ENCODE data around the gene NUB1. TPM values are rescaled to one million over a fixed set of nuclear protein-coding genes. Genes with fewer than 3 reads are reported as not detected.

The NUB1 gene
- total RNA-seq, 2 donors from 2014 or later: 53.6 to 66.9 TPM

DNA sequence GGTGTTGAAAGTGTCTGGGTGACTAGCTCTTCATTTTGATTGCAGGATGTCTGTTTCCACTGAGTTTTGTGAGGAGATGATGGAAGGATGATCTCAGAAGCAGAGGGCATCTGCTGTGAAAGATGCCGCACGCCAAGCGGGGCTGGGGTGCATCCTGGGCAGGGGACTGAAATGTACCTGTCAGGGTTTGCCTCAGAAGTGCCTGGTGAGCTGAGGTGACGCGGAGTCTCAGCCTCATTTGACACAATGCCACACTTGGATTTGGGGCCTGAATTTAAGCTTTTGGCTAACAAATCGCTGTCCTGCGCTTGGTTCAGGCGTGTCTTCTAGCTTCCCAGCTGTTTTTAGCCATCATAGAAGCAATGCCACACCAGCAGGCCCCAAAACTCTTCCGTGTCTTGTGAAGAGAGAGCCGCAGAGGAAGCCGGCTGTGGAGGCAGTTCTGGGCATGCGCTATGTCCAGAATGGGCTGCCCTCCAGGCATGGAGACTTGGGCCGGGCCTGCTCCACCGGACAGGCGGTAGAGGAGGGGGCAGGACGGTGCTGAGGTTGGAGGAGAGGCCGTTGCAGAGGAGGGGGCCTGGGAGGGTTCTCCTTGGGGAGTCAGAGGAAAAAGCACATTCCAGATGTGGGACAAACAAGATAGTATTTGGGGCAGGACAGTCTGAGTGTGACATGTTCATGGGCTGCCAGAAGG, 37.0 kb downstream of the NUB1 start:
- DNase-seq (ENCODE audit: low spot score) (peak; percentile 35), ATAC-seq (no peak)
- H3K9me3 Mint-ChIP-seq: no peaks in the 10 kb centered on the region
- no peaks in the 10 kb centered on the region for H3K36me3 Mint-ChIP-seq
- H3K27me3 Mint-ChIP-seq: peaks cover 5 to 7% of the 10 kb centered on the region in 2 donors
- H3K27ac Mint-ChIP-seq: no peak overlapping the region
- peaks cover 4 to 12% of the 10 kb centered on the region in 2 donors for H3K4me1 Mint-ChIP-seq (ENCODE audit: low read depth in 2 of 2)
- no peak overlapping the region for H3K4me3 Mint-ChIP-seq

DNA sequence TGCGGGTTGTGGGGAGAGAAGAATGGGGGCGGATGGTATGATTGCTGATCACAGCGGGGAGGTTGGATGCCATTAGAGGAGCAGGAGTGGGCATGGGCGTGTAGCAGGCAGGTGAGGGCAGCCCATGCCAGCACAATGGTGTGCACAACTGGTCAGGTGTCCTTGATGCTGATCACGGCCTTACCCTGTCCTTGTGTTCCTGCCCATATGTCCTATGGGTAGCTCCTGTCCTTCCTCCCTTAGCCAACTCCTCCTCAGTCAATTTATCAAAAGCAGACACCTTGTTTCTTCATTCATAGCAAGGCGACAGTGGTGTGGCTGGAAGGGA, 37.5 kb downstream of the NUB1 start:
- Mint-ChIP-seq H3K4me1 (ENCODE audit: low read depth in 2 of 2) (peaks cover 4 to 12% of the 10 kb centered on the region in 2 donors), H3K27me3 (peaks cover 7 to 9% of the 10 kb centered on the region in 2 donors), H3K36me3 (no peaks in the 10 kb centered on the region), H3K4me3 (no peak overlapping the region), H3K9me3 (no peaks in the 10 kb centered on the region), H3K27ac (no peak overlapping the region)
- peak in 1 of 2 donors; percentile 9 for ATAC-seq
- DNase-seq (ENCODE audit: low spot score): peak; percentile 25

DNA sequence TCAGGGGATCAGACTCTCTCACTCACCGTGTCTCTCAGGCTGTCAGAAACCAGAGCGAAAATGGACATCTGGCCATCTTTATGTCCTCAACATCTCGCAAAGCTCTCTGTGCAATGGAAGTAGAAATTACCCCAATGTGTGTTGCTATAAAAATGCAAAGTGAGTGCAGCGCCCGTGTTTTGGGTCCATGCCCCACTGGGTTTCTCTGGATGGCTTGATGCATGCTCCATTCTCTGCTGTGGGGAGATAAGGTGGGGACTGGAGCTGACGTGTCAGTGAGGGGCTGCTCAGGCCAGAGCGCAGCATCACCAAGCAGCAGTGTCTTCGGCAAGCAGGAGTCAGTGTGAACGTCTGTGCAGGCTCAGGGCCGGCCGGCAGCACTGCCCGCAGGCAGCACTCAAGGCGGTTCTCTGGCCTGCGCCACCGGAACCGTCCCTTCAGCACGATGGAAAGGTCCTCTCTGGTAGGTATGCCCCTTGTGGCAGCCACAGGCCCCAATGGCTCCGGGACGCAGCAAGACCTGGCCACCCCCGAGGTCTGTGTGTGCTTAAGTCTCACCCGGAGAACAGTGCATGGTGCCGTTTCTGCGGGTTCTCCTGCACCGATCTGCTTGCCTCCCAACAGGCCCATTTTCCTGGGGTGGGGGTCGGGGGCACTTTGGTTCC, 38.1 kb downstream of the NUB1 start:
- H3K27me3 Mint-ChIP-seq: peaks cover 10 to 12% of the 10 kb centered on the region in 2 donors
- no peak for DNase-seq (ENCODE audit: low spot score)
- H3K4me3 Mint-ChIP-seq: no peak overlapping the region
- H3K27ac Mint-ChIP-seq: no peak overlapping the region
- peaks cover 4 to 12% of the 10 kb centered on the region in 2 donors for H3K4me1 Mint-ChIP-seq (ENCODE audit: low read depth in 2 of 2)
- no peak for ATAC-seq
- no peaks in the 10 kb centered on the region for H3K36me3 Mint-ChIP-seq
- no peaks in the 10 kb centered on the region for H3K9me3 Mint-ChIP-seq

DNA sequence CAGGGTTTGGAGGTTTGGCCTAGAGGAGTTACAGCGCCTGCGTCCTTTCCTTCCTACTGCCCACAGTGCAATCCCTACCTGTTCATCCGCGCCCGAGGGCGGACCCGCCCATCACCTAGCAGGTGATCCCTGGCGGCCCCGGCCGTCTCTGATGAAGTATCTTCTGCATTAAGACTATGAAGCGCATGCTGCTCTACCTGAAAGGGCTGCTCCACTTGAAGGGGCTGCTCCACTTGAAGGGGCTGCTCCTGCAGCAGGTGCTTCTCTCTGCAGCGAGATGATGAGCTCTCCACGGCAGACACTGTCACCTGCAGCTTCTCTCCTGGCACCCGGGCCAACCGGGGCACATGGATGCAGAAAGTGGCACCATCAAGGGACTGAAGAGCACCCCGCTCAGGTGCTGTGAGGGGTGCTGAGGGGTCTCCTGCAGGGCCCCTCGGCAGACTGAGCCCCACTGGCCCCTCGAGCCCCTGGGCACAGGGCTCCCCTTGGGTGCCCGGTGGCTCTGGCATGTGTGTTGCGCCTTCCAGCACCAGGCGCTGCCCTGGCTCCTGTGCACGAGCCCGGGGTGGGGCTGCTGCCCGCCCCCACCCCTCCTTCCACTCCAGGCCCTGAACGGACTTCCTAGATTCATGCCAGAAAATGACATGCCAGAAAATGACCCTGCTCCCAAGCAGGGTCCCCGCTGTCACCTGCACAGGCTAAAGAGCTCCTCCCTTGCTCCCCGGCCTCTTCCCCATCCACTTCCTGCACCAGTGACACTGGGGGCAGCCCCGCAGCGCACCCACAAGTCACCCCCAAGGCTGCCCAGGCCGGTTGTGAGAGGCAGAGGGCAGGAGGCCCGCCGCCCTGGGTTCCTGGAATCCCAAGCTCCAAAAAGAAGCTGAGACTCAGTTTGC, 38.8 kb downstream of the NUB1 start:
- Mint-ChIP-seq H3K36me3 (no peaks in the 10 kb centered on the region), H3K27ac (no peak overlapping the region), H3K4me3 (peak overlapping the region; percentile 15), H3K9me3 (no peaks in the 10 kb centered on the region), H3K4me1 (ENCODE audit: low read depth in 2 of 2) (peaks cover 4 to 12% of the 10 kb centered on the region in 2 donors), H3K27me3 (peaks cover 10 to 14% of the 10 kb centered on the region in 2 donors)
- ATAC-seq (no peak), DNase-seq (ENCODE audit: low spot score) (no peak)

DNA sequence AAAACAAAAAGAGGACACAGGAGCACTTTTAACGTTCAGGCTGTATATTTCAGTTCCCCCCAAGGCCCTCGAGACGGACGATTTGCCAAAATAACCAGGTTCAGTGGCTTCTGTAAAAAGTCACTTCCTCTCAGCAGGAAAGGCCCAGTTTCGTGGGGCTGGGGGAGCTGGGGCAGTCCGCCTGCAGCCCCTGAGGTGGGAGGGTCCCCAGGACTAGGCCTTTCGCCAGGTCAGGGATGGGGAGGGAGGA, 39.4 kb downstream of the NUB1 start:
- Mint-ChIP-seq H3K36me3 (no peaks in the 10 kb centered on the region), H3K9me3 (no peaks in the 10 kb centered on the region), H3K27ac (no peak overlapping the region), H3K4me3 (peak overlapping the region; percentile 15), H3K27me3 (peaks cover 10 to 14% of the 10 kb centered on the region in 2 donors), H3K4me1 (ENCODE audit: low read depth in 2 of 2) (peaks cover 4 to 12% of the 10 kb centered on the region in 2 donors)
- DNase-seq (ENCODE audit: low spot score) (no peak), ATAC-seq (peak in 1 of 2 donors; percentile 13)

DNA sequence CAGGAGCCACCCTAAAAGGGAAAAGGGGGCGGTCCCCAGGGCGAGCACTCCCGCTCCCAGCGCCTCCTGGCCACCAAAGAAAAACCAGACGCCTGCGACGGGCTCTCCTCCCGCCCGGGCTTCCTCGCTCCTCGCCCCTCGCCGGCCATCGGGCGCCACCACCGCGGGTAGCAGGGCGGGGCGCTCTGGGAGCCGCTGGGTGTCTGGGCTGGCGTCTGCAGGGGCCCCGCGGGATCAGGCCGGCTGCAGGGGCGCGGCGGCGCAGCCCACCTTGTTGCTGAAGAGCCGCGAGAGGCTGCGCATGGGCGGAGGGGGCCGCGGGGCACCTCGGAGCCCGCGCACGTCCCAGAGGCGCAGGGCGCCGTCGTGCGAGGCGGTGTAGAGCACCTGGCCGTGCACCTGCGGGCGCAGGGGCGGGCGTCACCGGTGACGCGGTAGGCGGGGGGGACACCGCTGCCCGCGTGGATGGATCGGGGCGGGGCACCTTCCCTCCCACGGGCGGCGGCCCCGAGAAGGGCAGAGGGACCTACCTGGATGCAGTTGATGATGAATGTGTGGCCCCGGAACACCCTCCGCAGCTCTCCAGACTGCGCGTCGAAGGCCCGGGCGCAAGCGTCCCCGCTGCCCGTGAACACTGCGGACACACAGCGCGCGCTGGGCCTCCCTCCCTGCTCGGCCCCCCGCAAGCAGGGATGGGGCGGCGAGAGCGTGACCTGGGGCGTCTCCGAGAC, 39.9 kb downstream of the NUB1 start:
- Mint-ChIP-seq H3K27me3 (peaks cover 10 to 14% of the 10 kb centered on the region in 2 donors), H3K9me3 (no peaks in the 10 kb centered on the region), H3K4me3 (no peak overlapping the region), H3K27ac (no peak overlapping the region), H3K36me3 (no peaks in the 10 kb centered on the region), H3K4me1 (ENCODE audit: low read depth in 2 of 2) (peaks cover 4 to 12% of the 10 kb centered on the region in 2 donors)
- DNase-seq (ENCODE audit: low spot score) (no peak), ATAC-seq (no peak)

DNA sequence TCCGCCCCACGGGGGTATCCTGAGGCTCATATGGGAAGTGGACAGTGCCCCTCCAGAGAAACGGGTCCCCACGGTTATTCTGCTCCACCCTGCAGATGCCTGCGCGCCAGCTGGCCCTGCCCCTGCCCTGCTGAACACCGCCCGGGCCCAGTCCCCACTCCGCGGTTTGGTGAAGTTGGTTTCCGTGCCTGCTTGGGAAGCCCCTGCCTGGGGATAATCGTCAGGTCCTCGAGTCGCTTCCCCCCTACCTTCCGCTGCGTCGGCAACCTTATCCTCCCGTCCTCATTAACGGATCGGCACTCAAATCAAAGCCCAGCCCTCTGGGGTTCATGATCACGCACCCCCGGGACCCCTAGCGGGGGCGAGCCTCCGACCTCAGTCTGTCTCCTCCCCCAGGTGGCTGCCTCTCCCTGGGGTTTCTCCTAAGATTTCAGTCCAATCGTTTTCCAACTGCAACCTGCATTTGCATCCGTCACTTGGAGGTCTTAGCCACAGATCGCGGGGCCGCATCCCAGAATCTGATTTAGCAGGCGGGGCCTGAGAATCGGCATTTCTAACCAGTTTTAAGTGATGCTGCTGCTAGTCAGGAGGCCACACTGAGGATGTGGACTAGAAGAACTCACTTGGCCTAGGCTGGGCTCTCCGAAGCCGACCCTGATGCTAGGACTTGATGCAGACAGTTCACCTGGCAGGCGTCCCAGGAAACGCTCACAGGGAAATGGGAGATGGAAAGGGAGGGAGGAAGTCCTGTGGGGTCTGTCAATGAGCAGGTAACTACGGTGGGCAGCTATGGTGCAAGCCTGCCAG, 40.7 kb downstream of the NUB1 start:
- no peak for DNase-seq (ENCODE audit: low spot score)
- H3K9me3 Mint-ChIP-seq: no peaks in the 10 kb centered on the region
- H3K27ac Mint-ChIP-seq: no peak overlapping the region
- ATAC-seq: no peak
- peaks cover 10 to 14% of the 10 kb centered on the region in 2 donors for H3K27me3 Mint-ChIP-seq
- H3K4me3 Mint-ChIP-seq: peak overlapping the region; percentile 64
- no peaks in the 10 kb centered on the region for H3K36me3 Mint-ChIP-seq
- peaks cover 4 to 12% of the 10 kb centered on the region in 2 donors for H3K4me1 Mint-ChIP-seq (ENCODE audit: low read depth in 2 of 2)

DNA sequence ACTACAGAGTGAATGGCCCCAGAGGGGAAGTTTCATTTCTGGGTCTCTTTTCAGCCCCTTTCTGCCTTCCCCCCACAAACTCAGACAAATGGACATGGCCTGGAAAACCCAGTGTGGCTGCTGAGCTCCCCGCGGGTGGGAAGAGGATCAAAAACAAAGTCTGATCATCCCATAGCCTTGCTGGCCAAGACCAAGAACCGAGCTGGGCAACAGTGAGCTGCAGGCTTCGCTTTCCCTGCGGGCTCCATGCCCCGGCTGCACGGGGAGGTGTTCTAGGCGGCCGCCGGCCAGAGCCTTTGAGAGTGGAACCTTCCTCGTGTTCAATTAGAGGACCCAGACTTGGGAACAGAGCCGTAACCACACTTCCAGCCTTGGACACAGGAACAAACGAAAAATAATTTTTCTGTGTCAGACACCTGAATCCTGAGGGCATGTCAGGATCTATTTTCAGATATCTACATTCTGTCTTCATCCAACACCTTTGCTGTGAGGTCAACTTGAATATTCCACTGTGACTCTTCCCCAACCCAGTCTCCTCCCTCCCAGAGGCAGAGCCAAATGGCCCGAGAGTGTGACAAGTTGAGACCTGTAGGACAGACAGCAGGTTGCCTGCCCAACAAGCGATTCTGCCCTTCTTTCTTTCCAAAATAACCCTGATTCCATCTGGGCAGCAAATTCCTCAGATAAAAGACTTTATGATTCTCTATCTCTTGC, 42.2 kb downstream of the NUB1 start:
- H3K9me3 Mint-ChIP-seq: no peaks in the 10 kb centered on the region
- H3K4me3 Mint-ChIP-seq: no peak overlapping the region

DNA sequence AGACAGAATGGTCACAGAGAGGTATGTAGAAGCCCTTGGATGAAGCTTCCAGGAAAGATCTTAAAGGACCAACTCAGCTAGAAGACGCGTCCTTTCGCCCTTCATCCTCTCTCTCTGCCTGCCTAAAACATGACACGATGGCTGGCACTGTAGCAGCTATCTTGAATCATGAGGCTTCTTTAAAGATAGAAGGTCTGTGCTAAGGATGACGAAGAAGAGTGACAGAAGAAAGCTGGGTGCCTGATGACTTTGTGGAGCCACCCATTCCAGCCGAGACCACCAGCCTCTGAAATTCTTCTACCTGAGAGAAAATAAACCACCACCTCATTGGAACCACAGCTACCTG, 42.7 kb downstream of the NUB1 start:
- Mint-ChIP-seq H3K36me3 (no peaks in the 10 kb centered on the region), H3K9me3 (no peaks in the 10 kb centered on the region), H3K27ac (no peak overlapping the region), H3K4me1 (ENCODE audit: low read depth in 2 of 2) (peaks cover 4 to 10% of the 10 kb centered on the region in 2 donors), H3K27me3 (peaks cover 10 to 14% of the 10 kb centered on the region in 2 donors), H3K4me3 (no peak overlapping the region)
- peak; percentile 49 for DNase-seq (ENCODE audit: low spot score)
- ATAC-seq: no peak

More for the DNA sequence above, 42.2 kb downstream of the NUB1 start:
- H3K27ac Mint-ChIP-seq: no peak overlapping the region
- no peaks in the 10 kb centered on the region for H3K36me3 Mint-ChIP-seq
- H3K4me1 Mint-ChIP-seq (ENCODE audit: low read depth in 2 of 2): peaks cover 4 to 10% of the 10 kb centered on the region in 2 donors
- DNase-seq (ENCODE audit: low spot score) (no peak), ATAC-seq (no peak)
- H3K27me3 Mint-ChIP-seq: peaks cover 10 to 14% of the 10 kb centered on the region in 2 donors

DNA sequence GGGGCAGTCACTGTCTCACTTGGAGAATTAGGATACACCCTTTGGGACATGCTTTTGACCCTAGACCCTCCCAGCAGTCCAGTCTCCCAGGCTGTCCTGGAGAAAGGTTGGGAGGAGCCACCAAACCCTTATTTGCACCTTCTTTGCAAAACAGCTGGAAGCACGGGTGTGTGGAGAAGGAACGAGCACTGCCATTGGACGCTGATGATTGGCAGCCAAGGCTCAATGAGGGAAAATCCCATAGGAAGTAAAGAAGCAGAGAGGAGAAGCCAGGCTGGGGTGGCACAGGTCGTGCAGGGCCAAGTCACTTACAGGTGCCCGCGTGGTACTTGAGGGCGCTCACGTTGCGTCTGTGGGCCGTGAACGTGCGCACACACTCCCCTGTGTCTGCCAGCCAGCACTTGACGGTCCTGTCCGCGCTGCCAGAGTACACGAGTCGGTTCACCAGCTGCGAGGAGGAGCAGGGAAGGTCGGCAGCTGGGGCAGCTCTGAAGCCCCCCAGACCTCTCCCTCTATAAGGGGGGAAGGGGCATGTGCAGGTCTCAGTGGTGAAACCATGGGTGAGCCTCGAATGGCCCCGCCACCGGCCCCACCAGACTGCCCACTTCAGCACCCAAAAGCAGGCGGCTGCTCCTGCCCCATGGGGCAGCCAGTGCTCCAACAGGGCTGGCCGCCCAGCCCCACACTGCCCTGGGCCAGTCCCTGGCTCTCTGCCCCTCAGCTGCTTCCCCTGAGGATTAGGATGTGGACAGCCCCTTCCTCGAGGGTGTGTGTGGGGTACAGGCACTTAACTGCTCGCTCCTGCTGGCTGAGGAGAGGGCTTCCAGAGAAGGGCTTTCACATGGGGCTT, 43.4 kb downstream of the NUB1 start:
- H3K36me3 Mint-ChIP-seq: no peaks in the 10 kb centered on the region
- no peak overlapping the region for H3K4me3 Mint-ChIP-seq
- peaks cover 10 to 14% of the 10 kb centered on the region in 2 donors for H3K27me3 Mint-ChIP-seq
- DNase-seq (ENCODE audit: low spot score) (peak; percentile 25), ATAC-seq (no peak)
- no peak overlapping the region for H3K27ac Mint-ChIP-seq
- peaks cover 4 to 10% of the 10 kb centered on the region in 2 donors for H3K4me1 Mint-ChIP-seq (ENCODE audit: low read depth in 2 of 2)
- H3K9me3 Mint-ChIP-seq: no peaks in the 10 kb centered on the region

DNA sequence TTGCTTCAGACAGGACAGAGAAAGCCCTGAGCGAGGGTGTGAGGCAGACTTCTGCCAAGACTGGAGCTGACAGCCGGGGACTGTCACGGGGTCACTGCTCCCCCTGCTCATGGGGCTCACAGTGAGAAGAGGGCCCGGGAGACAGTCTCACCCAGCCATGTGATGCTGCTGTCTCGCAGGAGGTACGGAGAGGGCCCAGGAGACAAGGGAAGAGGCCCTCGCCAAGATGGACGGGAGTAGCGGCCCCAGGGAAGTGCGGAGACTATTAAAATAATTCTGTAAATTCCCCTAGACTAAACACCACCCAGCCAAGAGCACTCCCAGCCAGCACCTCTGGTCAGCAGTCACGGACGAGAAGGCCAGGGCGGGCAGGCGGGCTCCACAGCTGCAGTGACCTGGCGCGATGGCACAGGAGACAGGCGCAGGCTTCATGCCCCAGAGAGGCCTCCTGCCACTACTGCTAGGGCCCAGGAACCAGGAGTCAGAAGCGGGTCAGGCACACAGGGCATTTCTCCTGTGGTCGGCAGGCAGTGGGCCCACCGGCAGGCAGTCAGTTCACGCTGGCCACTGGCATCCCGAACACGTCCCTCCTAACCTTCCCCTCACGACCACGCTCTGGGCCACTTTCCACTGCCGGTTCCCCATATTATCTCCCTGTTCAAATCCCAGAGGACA, 44.2 kb downstream of the NUB1 start:
- Mint-ChIP-seq H3K36me3 (no peaks in the 10 kb centered on the region), H3K27me3 (peaks cover 14 to 15% of the 10 kb centered on the region in 2 donors), H3K4me3 (no peak overlapping the region), H3K9me3 (no peaks in the 10 kb centered on the region), H3K4me1 (ENCODE audit: low read depth in 2 of 2) (peaks cover 4 to 9% of the 10 kb centered on the region in 2 donors), H3K27ac (no peak overlapping the region)
- no peak for DNase-seq (ENCODE audit: low spot score)
- no peak for ATAC-seq

All from natural killer cell treated with Interleukin-12 subunit alpha and Interleukin-12 subunit beta and Interleukin-15 and Interleukin-18, amount 100 ng/mL, for 72 hours (primary cell).